Right lobe of liver (tissue), 4 donors: ENCODE results near the gene HDAC1.

Experiments
- POLR2A ChIP-seq: fragments of 450-650 bp; IDR thresholded peaks from one replicate; pipeline ENCODE4 v1.6.1; 2017; ENCODE audit warnings: antibody characterized with exemption, mild to moderate bottlenecking
- TF ChIP-seq, protein P1 (sequence below), 4 donors: fragments of 200-600 bp in 3 of 4; fragments of 450-650 bp in 1 of 4; IDR thresholded peaks; one replicate each; pipeline versions ENCODE4 v1.5.1 to v1.8.0; 2016 to 2022; ENCODE audit warnings: antibody characterized with exemption in 4 of 4, mild to moderate bottlenecking in 2 of 4
- donor health status: DM: no; HTN: no; CAD: no.
- donor health status: DM: no; HTN: no; CAD: no.
- donor health status: DM: no; HTN: yes; CAD: no.

DNA sequence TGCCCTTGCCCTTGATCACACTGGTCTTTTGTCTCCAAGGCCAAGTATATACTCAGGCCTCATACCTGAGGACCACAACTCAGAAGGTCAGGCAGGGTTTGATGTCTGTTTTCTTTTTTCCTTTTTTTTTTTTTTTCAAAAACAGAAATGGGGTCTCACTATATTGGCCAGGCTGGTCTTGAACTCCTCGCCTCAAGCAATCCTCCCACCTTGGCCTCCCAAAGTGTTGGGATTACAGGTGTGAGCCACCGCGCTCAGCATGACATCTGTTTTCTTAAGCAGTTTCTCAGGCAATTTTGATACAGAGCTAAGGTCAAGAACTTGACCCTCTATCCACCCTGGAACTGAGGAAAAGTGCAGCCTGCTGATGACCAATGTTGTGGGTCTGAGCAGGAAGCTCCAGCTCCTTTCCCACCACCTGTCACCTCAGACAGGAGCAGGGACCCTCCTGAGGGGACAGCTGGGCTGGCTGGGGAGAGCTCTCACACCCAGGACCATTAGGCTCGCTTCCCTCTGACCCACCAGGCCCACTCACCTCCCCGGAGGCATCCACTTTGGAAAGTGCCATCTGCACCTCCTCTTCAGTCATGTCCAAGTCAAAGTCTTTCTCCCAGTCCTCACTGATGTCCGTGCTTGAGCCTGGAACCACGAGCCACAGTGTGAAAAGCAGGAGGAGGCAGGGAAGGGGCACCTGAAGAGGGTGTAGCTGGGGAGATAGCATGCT is 76.2 kb downstream of the HDAC1 start:
- TF ChIP-seq, protein P1, sequence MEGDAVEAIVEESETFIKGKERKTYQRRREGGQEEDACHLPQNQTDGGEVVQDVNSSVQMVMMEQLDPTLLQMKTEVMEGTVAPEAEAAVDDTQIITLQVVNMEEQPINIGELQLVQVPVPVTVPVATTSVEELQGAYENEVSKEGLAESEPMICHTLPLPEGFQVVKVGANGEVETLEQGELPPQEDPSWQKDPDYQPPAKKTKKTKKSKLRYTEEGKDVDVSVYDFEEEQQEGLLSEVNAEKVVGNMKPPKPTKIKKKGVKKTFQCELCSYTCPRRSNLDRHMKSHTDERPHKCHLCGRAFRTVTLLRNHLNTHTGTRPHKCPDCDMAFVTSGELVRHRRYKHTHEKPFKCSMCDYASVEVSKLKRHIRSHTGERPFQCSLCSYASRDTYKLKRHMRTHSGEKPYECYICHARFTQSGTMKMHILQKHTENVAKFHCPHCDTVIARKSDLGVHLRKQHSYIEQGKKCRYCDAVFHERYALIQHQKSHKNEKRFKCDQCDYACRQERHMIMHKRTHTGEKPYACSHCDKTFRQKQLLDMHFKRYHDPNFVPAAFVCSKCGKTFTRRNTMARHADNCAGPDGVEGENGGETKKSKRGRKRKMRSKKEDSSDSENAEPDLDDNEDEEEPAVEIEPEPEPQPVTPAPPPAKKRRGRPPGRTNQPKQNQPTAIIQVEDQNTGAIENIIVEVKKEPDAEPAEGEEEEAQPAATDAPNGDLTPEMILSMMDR (IDR thresholded peaks at IDR 0.05) = no peak
- TF ChIP-seq POLR2A = no peak
